H9 (cell line): ENCODE measurements around the gene ANAPC2. TPM values are rescaled to one million over a fixed set of nuclear protein-coding genes. Genes with fewer than 3 reads are reported as not detected.
A peak's percentile ranks its signal among the peaks of the same experiment; 100 is the strongest.

ENCODE experiments used
- DNase-seq: peaks from one replicate; pipeline ENCODE4 v3.0.0-alpha.2; 2017
- H2AFZ ChIP-seq: one replicate; pipeline ENCODE4 v1.6.1; 2013; ENCODE audit warnings: mild to moderate bottlenecking, low read length, control low read depth, moderate library complexity
- H2AK5ac ChIP-seq: 2 replicates; pipeline ENCODE4 v1.6.1; 2013; ENCODE audit warnings: low read length, control low read depth, mixed read lengths; ENCODE audit not compliant: insufficient read length
- H2BK120ac ChIP-seq: one replicate; pipeline ENCODE4 v1.6.1; 2013; ENCODE audit warnings: low read depth, mild to moderate bottlenecking, low read length, control low read depth, inconsistent platforms; ENCODE audit not compliant: poor library complexity, severe bottlenecking
- H2BK12ac ChIP-seq: 2 replicates; pipeline ENCODE4 v1.6.1; 2013; ENCODE audit warnings: low read length, control low read depth, mixed read lengths, low read depth; ENCODE audit not compliant: insufficient read length
- H2BK15ac ChIP-seq: 2 replicates; pipeline ENCODE4 v1.6.1; 2013; ENCODE audit warnings: low read depth, low read length, control low read depth
- H2BK20ac ChIP-seq: one replicate; pipeline ENCODE4 v1.6.1; 2013; ENCODE audit warnings: low read depth, mild to moderate bottlenecking, low read length, control low read depth, inconsistent platforms; ENCODE audit not compliant: poor library complexity, severe bottlenecking
- H2BK5ac ChIP-seq: 2 replicates; pipeline ENCODE4 v1.6.1; 2013; ENCODE audit warnings: low read length, control low read depth, mixed read lengths; ENCODE audit not compliant: insufficient read length
- H3K14ac ChIP-seq: 2 replicates; pipeline ENCODE4 v1.6.1; 2013; ENCODE audit warnings: low read length, control low read depth; ENCODE audit not compliant: insufficient read depth
- H3K18ac ChIP-seq: 2 replicates; pipeline ENCODE4 v1.6.1; 2013; ENCODE audit warnings: low read depth, mild to moderate bottlenecking, mixed read lengths, low read length, control low read depth; ENCODE audit not compliant: insufficient read length
- H3K23ac ChIP-seq: 2 replicates; pipeline ENCODE4 v1.6.1; 2013; ENCODE audit warnings: low read length, control low read depth, mixed read lengths, low read depth; ENCODE audit not compliant: insufficient read length
- H3K23me2 ChIP-seq: 2 replicates; pipeline ENCODE4 v1.6.1; 2013; ENCODE audit warnings: low read depth, mild to moderate bottlenecking, mixed read lengths, low read length, control low read depth; ENCODE audit not compliant: insufficient read length, poor library complexity, severe bottlenecking
- H3K27ac ChIP-seq: 2 replicates; pipeline ENCODE4 v1.5.1; 2013; ENCODE audit warnings: low read length, control low read depth, mixed read lengths, low read depth; ENCODE audit not compliant: insufficient read length
- H3K27me3 ChIP-seq: 2 replicates; pipeline ENCODE4 v1.6.1; 2013; ENCODE audit warnings: low read length, control low read depth, inconsistent platforms; ENCODE audit not compliant: insufficient read depth
- H3K4ac ChIP-seq: 2 replicates; pipeline ENCODE4 v1.6.1; 2013; ENCODE audit warnings: low read depth, mild to moderate bottlenecking, control low read depth, inconsistent platforms, low read length, moderate library complexity
- H3K4me1 ChIP-seq: 2 replicates; pipeline ENCODE4 v1.6.1; 2013; ENCODE audit warnings: low read length, control low read depth, inconsistent platforms; ENCODE audit not compliant: insufficient read depth
- H3K4me2 ChIP-seq: 2 replicates; pipeline ENCODE4 v1.6.1; 2013; ENCODE audit warnings: low read length, control low read depth, mixed read lengths; ENCODE audit not compliant: insufficient read length, insufficient read depth
- H3K56ac ChIP-seq: 2 replicates; pipeline ENCODE4 v1.6.1; 2013; ENCODE audit warnings: low read depth, mild to moderate bottlenecking, mixed read lengths, low read length, control low read depth; ENCODE audit not compliant: insufficient read length
- H3K79me1 ChIP-seq: 2 replicates; pipeline ENCODE4 v1.6.1; 2013; ENCODE audit warnings: low read depth, mild to moderate bottlenecking, moderate library complexity, low read length, control low read depth, inconsistent platforms; ENCODE audit not compliant: insufficient read depth, poor library complexity, severe bottlenecking
- H3K79me2 ChIP-seq: 2 replicates; pipeline ENCODE4 v1.6.1; 2013; ENCODE audit warnings: low read length, control low read depth, inconsistent platforms; ENCODE audit not compliant: insufficient read depth
- H3K9ac ChIP-seq: 2 replicates; pipeline ENCODE4 v1.6.1; 2013; ENCODE audit warnings: low read length, control low read depth, mixed read lengths; ENCODE audit not compliant: insufficient read length; ENCODE audit errors: extremely low read depth
- H3K9me3 ChIP-seq: one replicate; pipeline ENCODE4 v1.6.1; 2013; ENCODE audit warnings: low read depth, low read length, inconsistent platforms; ENCODE audit not compliant: control insufficient read depth
- H3T11ph ChIP-seq: one replicate; pipeline ENCODE4 v1.6.1; 2013; ENCODE audit warnings: mild to moderate bottlenecking, low read length, control low read depth, inconsistent platforms
- H4K20me1 ChIP-seq: one replicate; pipeline ENCODE4 v1.6.1; 2013; ENCODE audit not compliant: control insufficient read depth, insufficient read length, insufficient read depth
- H4K5ac ChIP-seq: 2 replicates; pipeline ENCODE4 v1.6.1; 2013; ENCODE audit warnings: low read depth, mild to moderate bottlenecking, mixed read lengths, low read length, control low read depth; ENCODE audit not compliant: insufficient read length
- H4K8ac ChIP-seq: replicated peaks from 2 replicates; pipeline ENCODE4 v1.6.1; 2013; ENCODE audit warnings: low read length, control low read depth, mixed read lengths, low read depth; ENCODE audit not compliant: insufficient read length
- H4K91ac ChIP-seq: 2 replicates; pipeline ENCODE4 v1.6.1; 2013; ENCODE audit warnings: low read depth, mild to moderate bottlenecking, moderate library complexity, mixed read lengths, low read length, control low read depth; ENCODE audit not compliant: insufficient read length
- H3K27ac Mint-ChIP-seq, 3 experiments: 2 replicates in 2 of 3; 3 replicates in 1 of 3; pipeline ENCODE4 v1.8.0; 2020 to 2021; ENCODE audit warnings: mixed read lengths in 3 of 3, mild to moderate bottlenecking in 1 of 3, moderate library complexity in 1 of 3
- H3K27me3 Mint-ChIP-seq: 2 replicates; pipeline ENCODE4 v1.8.0; 2021; ENCODE audit warnings: low read depth, mild to moderate bottlenecking, moderate library complexity, mixed read lengths
- H3K36me3 Mint-ChIP-seq, 3 experiments: 2 replicates in 2 of 3; 3 replicates in 1 of 3; pipeline ENCODE4 v1.8.0; 2020 to 2021; ENCODE audit warnings: low read depth in 3 of 3, mixed read lengths in 3 of 3; ENCODE audit not compliant: insufficient read depth in 1 of 3
- H3K4me1 Mint-ChIP-seq, 2 experiments: 2 replicates each; pipeline ENCODE4 v1.8.0; 2020; ENCODE audit warnings: mixed read lengths in 2 of 2
- H3K4me3 Mint-ChIP-seq, 2 experiments: 2 replicates in 1 of 2; 3 replicates in 1 of 2; pipeline ENCODE4 v1.8.0; 2020 to 2021; ENCODE audit warnings: mild to moderate bottlenecking in 2 of 2, mixed read lengths in 2 of 2, moderate library complexity in 1 of 2
- H3K9me3 Mint-ChIP-seq, 2 experiments: 2 replicates in 1 of 2; 3 replicates in 1 of 2; pipeline ENCODE4 v1.8.0; 2020; ENCODE audit warnings: mild to moderate bottlenecking in 2 of 2, mixed read lengths in 2 of 2, moderate library complexity in 1 of 2
- CTCF ChIP-seq: fragments of 200-600 bp; sonication (generic); conservative IDR thresholded peaks from 3 replicates; pipeline ENCODE4 v1.8.0; 2021; ENCODE audit warnings: antibody characterized with exemption, mild to moderate bottlenecking
- WGBS: extraction: QIAGEN DNeasy Blood & Tissue Kit; methylation state at CpG from one replicate; pipeline ENCODE4 v1.1.7; 2013; ENCODE audit warnings: missing lambda C conversion rate, low lambda C conversion rate, mixed read lengths; ENCODE audit not compliant: insufficient read length; ENCODE audit errors: extremely low coverage; 5-methylcytosine and 5-hydroxymethylcytosine counted together
- total RNA-seq: library from RNA; stranded (reverse); gene quantifications from 2 replicates; pipeline ENCODE4 v1.2.1, GENCODE V29; 2021

ANAPC2 gene
- total RNA-seq, 1 experiment from 2014 or later: 54.8 TPM

GRCh38 chr9:137189297-137190295 lies 1.2 kb upstream of the ANAPC2 start:
- H3K4me1 ChIP-seq: peaks cover 5% of the 10 kb centered on the region; the same call in 1 of the 2 replicates
- H2BK20ac ChIP-seq: no peak overlapping the region
- no peak overlapping the region for H3K23ac ChIP-seq
- H4K5ac ChIP-seq: no peak overlapping the region
- Mint-ChIP-seq H3K4me3 (peak overlapping the region; percentile 94 to 96), H3K27me3 (no peaks in the 10 kb centered on the region), H3K27ac (peak overlapping the region in 2 of 3 experiments; percentile 96 to 97; a peak in 5 of 7 replicates), H3K4me1 (peaks cover 17 to 22% of the 10 kb centered on the region in 2 experiments), H3K9me3 (no peaks in the 10 kb centered on the region), H3K36me3 (peaks cover 7 to 41% (median 30%) of the 10 kb centered on the region in 3 experiments; a peak in 6 of 7 replicates)
- no peak overlapping the region for H3K56ac ChIP-seq
- no peak overlapping the region for H3K18ac ChIP-seq
- H3K79me2 ChIP-seq: peaks cover 10% of the 10 kb centered on the region; the same call in 1 of the 2 replicates
- no peak for DNase-seq
- H3K9me3 ChIP-seq: no peaks in the 10 kb centered on the region
- H3K23me2 ChIP-seq: peaks cover 13% of the 10 kb centered on the region
- no peak overlapping the region for H4K91ac ChIP-seq
- H2BK12ac ChIP-seq: no peak overlapping the region
- H2BK5ac ChIP-seq: no peak overlapping the region
- no peak overlapping the region for H2AK5ac ChIP-seq
- no peak overlapping the region for H3K4ac ChIP-seq
- no peak overlapping the region for H3K27ac ChIP-seq
- H2BK120ac ChIP-seq: no peak overlapping the region
- H2BK15ac ChIP-seq: no peak overlapping the region; the same call in 1 of the 2 replicates
- WGBS: no CpG with 5 or more reads among the region's 23 CpGs
- no peaks in the 10 kb centered on the region for H4K20me1 ChIP-seq
- TF ChIP-seq CTCF: no peak
- H3K4me2 ChIP-seq: peak overlapping the region; percentile 78
- no peak overlapping the region for H2AFZ ChIP-seq
- no peak overlapping the region for H3T11ph ChIP-seq
- H3K14ac ChIP-seq: no peak overlapping the region; the same call in 1 of the 2 replicates
- no peak overlapping the region for H4K8ac ChIP-seq
- H3K27me3 ChIP-seq: no peaks in the 10 kb centered on the region
- peak overlapping the region; percentile 41 for H3K9ac ChIP-seq
- peaks cover 6% of the 10 kb centered on the region for H3K79me1 ChIP-seq
